Activated CD8-positive, alpha-beta memory T cell treated with anti-CD3 and anti-CD28 coated beads for 36 hours (primary cell): ENCODE data around the gene CCDC78. TPM values are rescaled to one million over a fixed set of nuclear protein-coding genes. Genes with fewer than 3 reads are reported as not detected.
"Not testable (repeated sequence)": the region's sequence is repeated elsewhere in the genome, so short reads cannot be mapped to it uniquely, and the experiment has no call there.

ENCODE experiments used
- CTCF ChIA-PET: fragments of 350-600 bp; sonication (Branson Sonifier 250); formaldehyde crosslinking; loops from one replicate; lab custom pipeline; 2021; ENCODE audit warnings: antibody characterized with exemption; lab: Charles Lee
- POLR2A ChIA-PET: fragments of 350-600 bp; sonication (Branson Sonifier 250); formaldehyde crosslinking; loops from one replicate; lab custom pipeline; 2021; ENCODE audit warnings: antibody characterized with exemption; lab: Charles Lee
- total RNA-seq, 2 experiments: library from RNA; stranded (reverse); gene quantifications; one replicate each; pipeline ENCODE4 v1.2.3, GENCODE V29; 2021

Gene CCDC78
- total RNA-seq, 2 experiments from 2014 or later, result 8.6 TPM

- ChIA-PET CTCF (interaction anchor here (0.7 to 3.2 kb wide), 14 partner anchors 8 to 92 kb away, joined by 3 to 17 read pairs (median 4); partner anchors contain the start of genes CIAO3 and RHBDL1), POLR2A (interaction anchor here (0.6 to 3.9 kb wide), 9 partner anchors 10 to 86 kb away, joined by 3 to 15 read pairs (median 3); partner anchors contain the start of genes CIAO3 and RHOT2)
These were observed 5.7 kb downstream of the CCDC78 start for GRCh38 chr16:720447-720989.

GRCh38 chr16:719815-720446 lies 6.3 kb downstream of the CCDC78 start:
- ChIA-PET CTCF (interaction anchor here (0.7 to 3.2 kb wide), 11 partner anchors 9 to 92 kb away, joined by 3 to 17 read pairs (median 4); partner anchors contain the start of gene CIAO3), POLR2A (interaction anchor here (0.6 to 3.9 kb wide), 6 partner anchors 11 to 63 kb away, joined by 3 to 15 read pairs (median 3); partner anchors contain the start of genes CIAO3 and RHOT2)

- CTCF ChIA-PET, result interaction anchor here (1.3 to 3.2 kb wide), 4 partner anchors 17 to 93 kb away, joined by 3 to 17 read pairs (median 9); no protein-coding TSS in a partner anchor
- POLR2A ChIA-PET, result interaction anchor here (3.9 kb wide), 1 partner anchor 12 kb away, joined by 15 read pairs; no protein-coding TSS in a partner anchor
These were observed 7.3 kb downstream of the CCDC78 start for GRCh38 chr16:718922-719321.

- CTCF ChIA-PET, result interaction anchor here (1.3 kb wide), 1 partner anchor 25 kb away, joined by 3 read pairs; no protein-coding TSS in a partner anchor
- POLR2A ChIA-PET, result no interaction called here
These were observed 7.9 kb downstream of the CCDC78 start for GRCh38 chr16:718389-718788.

- ChIA-PET POLR2A (interaction anchor here (0.5 kb wide), 1 partner anchor 595 kb away, joined by 8 read pairs; no protein-coding TSS in a partner anchor), CTCF (interaction anchor here (0.8 kb wide), 1 partner anchor 21 kb away, joined by 3 read pairs; no protein-coding TSS in a partner anchor)
These were observed 8.6 kb downstream of the CCDC78 start for GRCh38 chr16:717450-718245.

GRCh38 chr16:716768-717325 lies 9.4 kb downstream of the CCDC78 start:
- POLR2A ChIA-PET, result interaction anchor here (0.5 to 1.3 kb wide), 3 partner anchors 12 to 596 kb away, joined by 8 to 12 read pairs (median 8); no protein-coding TSS in a partner anchor

GRCh38 chr16:716200-716568 lies 10.1 kb downstream of the CCDC78 start:
- ChIA-PET POLR2A (interaction anchor here (0.6 to 1.3 kb wide), 4 partner anchors 9 to 21 kb away, joined by 3 to 12 read pairs (median 6); no protein-coding TSS in a partner anchor), CTCF (interaction anchor here (0.9 to 4.5 kb wide), 12 partner anchors 9 to 289 kb away, joined by 3 to 26 read pairs (median 8); partner anchors contain the start of genes CCDC78, CHTF18, CIAO3 and RPUSD1)

More at GRCh38 chr16:716768-717325, 9.4 kb downstream of the CCDC78 start:
- CTCF ChIA-PET, result interaction anchor here (0.8 to 2.7 kb wide), 8 partner anchors 11 to 289 kb away, joined by 3 to 12 read pairs (median 6); partner anchors contain the start of gene CIAO3

GRCh38 chr16:715477-716199 lies 10.6 kb downstream of the CCDC78 start:
- ChIA-PET POLR2A (interaction anchor here (0.6 to 1.8 kb wide), 6 partner anchors 9 to 265 kb away, joined by 3 to 12 read pairs (median 5); no protein-coding TSS in a partner anchor), CTCF (interaction anchor here (1.0 to 4.5 kb wide), 12 partner anchors 10 to 73 kb away, joined by 3 to 26 read pairs (median 8); partner anchors contain the start of genes CCDC78, CHTF18, CIAO3 and RPUSD1)

GRCh38 chr16:714558-715476 lies 11.4 kb downstream of the CCDC78 start, which contains the start of gene METRN:
Gene METRN, plus strand, starts transcription at chr16:715118. Its CDS starts 172 bp downstream, at chr16:715290.
- ChIA-PET POLR2A (interaction anchor here (0.6 to 1.8 kb wide), 3 partner anchors 8 to 266 kb away, joined by 3 to 6 read pairs (median 4); no protein-coding TSS in a partner anchor), CTCF (interaction anchor here (0.5 to 4.5 kb wide), 8 partner anchors 10 to 74 kb away, joined by 5 to 26 read pairs (median 8); partner anchors contain the start of genes CCDC78, CHTF18, CIAO3 and RPUSD1)

GRCh38 chr16:714079-714478 lies 12.2 kb downstream of the CCDC78 start:
- ChIA-PET CTCF (interaction anchor here (1.0 to 4.5 kb wide), 6 partner anchors 11 to 71 kb away, joined by 3 to 26 read pairs (median 10); partner anchors contain the start of genes CCDC78, CIAO3 and JMJD8), POLR2A (interaction anchor here (0.6 to 1.8 kb wide), 2 partner anchors 71 to 993 kb away, joined by 6 read pairs; no protein-coding TSS in a partner anchor)

- CTCF ChIA-PET, result interaction anchor here (0.7 to 4.5 kb wide), 19 partner anchors 8 to 91 kb away, joined by 3 to 26 read pairs (median 5); partner anchors contain the start of genes ANTKMT, CCDC78, CHTF18 and CIAO3
- POLR2A ChIA-PET, result not testable (repeated sequence)
These were observed 13.4 kb downstream of the CCDC78 start for GRCh38 chr16:712740-713250.

GRCh38 chr16:711548-712320 lies 14.5 kb downstream of the CCDC78 start:
- CTCF ChIA-PET, result interaction anchor here (0.6 to 4.5 kb wide), 22 partner anchors 8 to 887 kb away, joined by 3 to 26 read pairs (median 4); partner anchors contain the start of genes ANTKMT, CCDC78, CHTF18 and CIAO3
- POLR2A ChIA-PET, result no interaction called here

GRCh38 chr16:711084-711483 lies 15.2 kb downstream of the CCDC78 start:
- POLR2A ChIA-PET, result no interaction called here

GRCh38 chr16:710500-711075 lies 15.7 kb downstream of the CCDC78 start:
- POLR2A ChIA-PET, result no interaction called here
- CTCF ChIA-PET, result interaction anchor here (0.8 to 3.0 kb wide), 6 partner anchors 9 to 77 kb away, joined by 3 to 19 read pairs (median 4); no protein-coding TSS in a partner anchor

More at GRCh38 chr16:711084-711483, 15.2 kb downstream of the CCDC78 start:
- CTCF ChIA-PET, result interaction anchor here (0.8 to 3.0 kb wide), 6 partner anchors 9 to 76 kb away, joined by 3 to 19 read pairs (median 5); partner anchors contain the start of gene WDR24
